ENCODE measurements around the gene JARID2. TPM values are rescaled to one million over a fixed set of nuclear protein-coding genes. Genes with fewer than 3 reads are reported as not detected.
"Not testable (repeated sequence)": the region's sequence is repeated elsewhere in the genome, so short reads cannot be mapped to it uniquely, and the experiment has no call there.

JARID2 gene
- polyA plus RNA-seq, 1 donor from 2014 or later = 25.5 TPM

DNA sequence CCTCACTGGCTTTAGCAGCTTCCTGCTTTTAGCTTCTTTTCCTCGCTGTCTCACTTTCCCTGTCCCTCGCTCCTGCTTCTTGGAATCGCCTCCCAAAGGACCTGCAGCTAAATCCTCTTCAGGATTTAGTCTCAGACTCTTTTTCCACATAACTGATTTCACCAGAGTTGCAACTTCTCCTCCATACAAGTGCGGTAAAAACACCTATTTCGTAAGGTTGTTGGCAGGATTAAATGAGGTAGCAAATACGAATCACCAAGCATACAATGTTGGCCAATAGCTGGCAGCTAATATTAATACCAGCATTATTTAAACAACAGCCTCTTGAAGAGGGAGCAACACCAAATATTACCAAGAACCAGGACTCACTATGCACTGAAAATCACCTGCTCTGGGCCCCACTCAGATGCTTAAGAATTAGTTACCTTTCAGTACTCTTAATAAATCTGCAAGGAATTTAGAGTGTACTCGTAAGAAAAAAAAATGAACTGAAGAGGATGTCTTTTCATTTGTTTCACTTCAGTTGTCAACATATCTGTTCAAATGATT is 293.9 kb downstream of the JARID2 start:
- H3K79me2 ChIP-seq (replicated peaks; ENCODE audit: insufficient read depth, low read length) = no peaks in the 10 kb centered on the region
- no peak overlapping the region for H3K27ac ChIP-seq (ENCODE audit: low read length)
- no peaks in the 10 kb centered on the region for H3K27me3 ChIP-seq (ENCODE audit: insufficient read depth, low read depth, low read length)
- H3K4me3 ChIP-seq (ENCODE audit: low read length) = no peak overlapping the region
- H3K9ac ChIP-seq (ENCODE audit: low read length) = no peak overlapping the region
- H3F3A ChIP-seq (ENCODE audit: insufficient read depth, low read length, poor library complexity, severe bottlenecking) = no peaks in the 10 kb centered on the region
- no peak overlapping the region for H2AFZ ChIP-seq (ENCODE audit: low read depth, low read length)
- no peaks in the 10 kb centered on the region for H3K36me3 ChIP-seq (ENCODE audit: insufficient read depth, low read length)
- H3K9me2 ChIP-seq (ENCODE audit: insufficient read depth, low read length) = no peaks in the 10 kb centered on the region
- H4K20me1 ChIP-seq (ENCODE audit: insufficient read depth) = no peaks in the 10 kb centered on the region
- no peak for TF ChIP-seq TAF1 (IDR thresholded peaks at IDR 0.05; ENCODE audit: low read depth)
- TF ChIP-seq, protein P1, sequence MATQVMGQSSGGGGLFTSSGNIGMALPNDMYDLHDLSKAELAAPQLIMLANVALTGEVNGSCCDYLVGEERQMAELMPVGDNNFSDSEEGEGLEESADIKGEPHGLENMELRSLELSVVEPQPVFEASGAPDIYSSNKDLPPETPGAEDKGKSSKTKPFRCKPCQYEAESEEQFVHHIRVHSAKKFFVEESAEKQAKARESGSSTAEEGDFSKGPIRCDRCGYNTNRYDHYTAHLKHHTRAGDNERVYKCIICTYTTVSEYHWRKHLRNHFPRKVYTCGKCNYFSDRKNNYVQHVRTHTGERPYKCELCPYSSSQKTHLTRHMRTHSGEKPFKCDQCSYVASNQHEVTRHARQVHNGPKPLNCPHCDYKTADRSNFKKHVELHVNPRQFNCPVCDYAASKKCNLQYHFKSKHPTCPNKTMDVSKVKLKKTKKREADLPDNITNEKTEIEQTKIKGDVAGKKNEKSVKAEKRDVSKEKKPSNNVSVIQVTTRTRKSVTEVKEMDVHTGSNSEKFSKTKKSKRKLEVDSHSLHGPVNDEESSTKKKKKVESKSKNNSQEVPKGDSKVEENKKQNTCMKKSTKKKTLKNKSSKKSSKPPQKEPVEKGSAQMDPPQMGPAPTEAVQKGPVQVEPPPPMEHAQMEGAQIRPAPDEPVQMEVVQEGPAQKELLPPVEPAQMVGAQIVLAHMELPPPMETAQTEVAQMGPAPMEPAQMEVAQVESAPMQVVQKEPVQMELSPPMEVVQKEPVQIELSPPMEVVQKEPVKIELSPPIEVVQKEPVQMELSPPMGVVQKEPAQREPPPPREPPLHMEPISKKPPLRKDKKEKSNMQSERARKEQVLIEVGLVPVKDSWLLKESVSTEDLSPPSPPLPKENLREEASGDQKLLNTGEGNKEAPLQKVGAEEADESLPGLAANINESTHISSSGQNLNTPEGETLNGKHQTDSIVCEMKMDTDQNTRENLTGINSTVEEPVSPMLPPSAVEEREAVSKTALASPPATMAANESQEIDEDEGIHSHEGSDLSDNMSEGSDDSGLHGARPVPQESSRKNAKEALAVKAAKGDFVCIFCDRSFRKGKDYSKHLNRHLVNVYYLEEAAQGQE (IDR thresholded peaks at IDR 0.05; ENCODE audit: borderline replicate concordance) = no peak
- TF ChIP-seq SMC3 (conservative IDR thresholded peaks at IDR 0.05; ENCODE audit: poor library complexity) = no peak
- TF ChIP-seq POLR2AphosphoS5 (IDR thresholded peaks at IDR 0.05) = no peak
- TF ChIP-seq MXI1 (conservative IDR thresholded peaks at IDR 0.05; ENCODE audit: poor library complexity, severe bottlenecking) = no peak
- TF ChIP-seq, protein P2, sequence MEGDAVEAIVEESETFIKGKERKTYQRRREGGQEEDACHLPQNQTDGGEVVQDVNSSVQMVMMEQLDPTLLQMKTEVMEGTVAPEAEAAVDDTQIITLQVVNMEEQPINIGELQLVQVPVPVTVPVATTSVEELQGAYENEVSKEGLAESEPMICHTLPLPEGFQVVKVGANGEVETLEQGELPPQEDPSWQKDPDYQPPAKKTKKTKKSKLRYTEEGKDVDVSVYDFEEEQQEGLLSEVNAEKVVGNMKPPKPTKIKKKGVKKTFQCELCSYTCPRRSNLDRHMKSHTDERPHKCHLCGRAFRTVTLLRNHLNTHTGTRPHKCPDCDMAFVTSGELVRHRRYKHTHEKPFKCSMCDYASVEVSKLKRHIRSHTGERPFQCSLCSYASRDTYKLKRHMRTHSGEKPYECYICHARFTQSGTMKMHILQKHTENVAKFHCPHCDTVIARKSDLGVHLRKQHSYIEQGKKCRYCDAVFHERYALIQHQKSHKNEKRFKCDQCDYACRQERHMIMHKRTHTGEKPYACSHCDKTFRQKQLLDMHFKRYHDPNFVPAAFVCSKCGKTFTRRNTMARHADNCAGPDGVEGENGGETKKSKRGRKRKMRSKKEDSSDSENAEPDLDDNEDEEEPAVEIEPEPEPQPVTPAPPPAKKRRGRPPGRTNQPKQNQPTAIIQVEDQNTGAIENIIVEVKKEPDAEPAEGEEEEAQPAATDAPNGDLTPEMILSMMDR (IDR thresholded peaks at IDR 0.05; ENCODE audit: poor library complexity, severe bottlenecking) = no peak
- TF ChIP-seq EZH2 (IDR thresholded peaks at IDR 0.05; ENCODE audit: borderline replicate concordance, insufficient read depth, low read length, poor library complexity, severe bottlenecking) = no peak
- TF ChIP-seq EP300 (conservative IDR thresholded peaks at IDR 0.05; ENCODE audit: poor library complexity, severe bottlenecking) = no peak
- no peak for TF ChIP-seq RAD21 (conservative IDR thresholded peaks at IDR 0.05)
- no peaks in the 10 kb centered on the region for H3K9me3 ChIP-seq (ENCODE audit: low read length)
- H3K4me2 ChIP-seq (ENCODE audit: low read length) = no peak overlapping the region

DNA sequence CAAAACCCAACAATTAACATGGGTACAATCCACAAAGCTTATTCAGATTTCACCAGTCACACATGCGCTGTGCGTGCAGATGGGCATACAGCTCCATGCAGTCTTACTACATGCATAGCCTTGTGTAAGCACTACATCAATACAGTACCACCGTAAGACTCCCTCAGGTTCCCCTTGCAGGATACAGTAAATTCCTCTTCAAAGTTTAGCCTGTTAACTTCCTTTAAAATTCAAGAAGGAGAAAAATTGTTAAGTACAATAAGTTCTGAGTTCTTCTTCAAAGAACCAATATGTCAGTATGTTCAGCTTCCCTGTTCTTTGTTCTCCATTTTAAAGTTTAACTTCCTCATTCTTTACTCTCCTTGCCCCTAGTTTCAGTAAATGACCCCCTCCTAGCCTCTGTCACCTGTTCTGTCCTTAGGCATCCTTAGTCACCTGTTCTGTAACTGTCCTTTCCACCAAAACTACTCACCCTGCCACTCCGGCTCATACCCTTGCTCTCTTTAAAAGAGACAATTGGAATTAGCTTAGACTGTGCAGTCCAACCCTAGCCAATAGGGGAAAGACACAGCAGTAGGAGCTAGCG is 297.6 kb downstream of the JARID2 start:
- H3K9me3 ChIP-seq (ENCODE audit: low read length); H3F3A ChIP-seq (ENCODE audit: insufficient read depth, low read length, poor library complexity, severe bottlenecking); H3K4me3 ChIP-seq (ENCODE audit: low read length); H3K27ac ChIP-seq (ENCODE audit: low read length); H2AFZ ChIP-seq (ENCODE audit: low read depth, low read length); H3K9ac ChIP-seq (ENCODE audit: low read length); H3K79me2 ChIP-seq (replicated peaks; ENCODE audit: insufficient read depth, low read length); H4K20me1 ChIP-seq (ENCODE audit: insufficient read depth); H3K36me3 ChIP-seq (ENCODE audit: insufficient read depth, low read length); H3K4me2 ChIP-seq (ENCODE audit: low read length); H3K27me3 ChIP-seq (ENCODE audit: insufficient read depth, low read depth, low read length); H3K9me2 ChIP-seq (ENCODE audit: insufficient read depth, low read length): not testable (repeated sequence)
